ENCODE data around the gene TMEM184A.
"Not testable (repeated sequence)": the region's sequence is repeated elsewhere in the genome, so short reads cannot be mapped to it uniquely, and the experiment has no call there.

Gene TMEM184A

GRCh38 chr7:1586126-1586826 lies 30.3 kb upstream of the TMEM184A start:
- in situ Hi-C loops (cut with HindIII; ENCODE audit: low pct_unique_long_range_greater_than_20kb, low sequenced_read_pairs) = no loop called here
- TF ChIP-seq JUND (IDR thresholded peaks at IDR 0.05; ENCODE audit: low read depth) = no peak
- no peak for DNase-seq (ENCODE audit: low read depth in 1 of 2, low spot score in 1 of 2)

- no peak for DNase-seq (ENCODE audit: low read depth in 1 of 2, low spot score in 1 of 2)
- in situ Hi-C loops (cut with HindIII; ENCODE audit: low pct_unique_long_range_greater_than_20kb, low sequenced_read_pairs) = no loop called here
- no peak for TF ChIP-seq JUND (IDR thresholded peaks at IDR 0.05; ENCODE audit: low read depth)
Measured at GRCh38 chr7:1585142-1585981, 29.4 kb upstream of the TMEM184A start.

- in situ Hi-C loops (cut with HindIII; ENCODE audit: low pct_unique_long_range_greater_than_20kb, low sequenced_read_pairs) = no loop called here
- no peak for TF ChIP-seq JUND (IDR thresholded peaks at IDR 0.05; ENCODE audit: low read depth)
- no peak for DNase-seq (ENCODE audit: low read depth in 1 of 2, low spot score in 1 of 2)
Measured at GRCh38 chr7:1584700-1585099, 28.7 kb upstream of the TMEM184A start.

- DNase-seq (ENCODE audit: low read depth in 1 of 2, low spot score in 1 of 2); in situ Hi-C loops (cut with HindIII; ENCODE audit: low pct_unique_long_range_greater_than_20kb, low sequenced_read_pairs): not testable (repeated sequence)
Measured at GRCh38 chr7:1583241-1583930, 27.4 kb upstream of the TMEM184A start.

DNA sequence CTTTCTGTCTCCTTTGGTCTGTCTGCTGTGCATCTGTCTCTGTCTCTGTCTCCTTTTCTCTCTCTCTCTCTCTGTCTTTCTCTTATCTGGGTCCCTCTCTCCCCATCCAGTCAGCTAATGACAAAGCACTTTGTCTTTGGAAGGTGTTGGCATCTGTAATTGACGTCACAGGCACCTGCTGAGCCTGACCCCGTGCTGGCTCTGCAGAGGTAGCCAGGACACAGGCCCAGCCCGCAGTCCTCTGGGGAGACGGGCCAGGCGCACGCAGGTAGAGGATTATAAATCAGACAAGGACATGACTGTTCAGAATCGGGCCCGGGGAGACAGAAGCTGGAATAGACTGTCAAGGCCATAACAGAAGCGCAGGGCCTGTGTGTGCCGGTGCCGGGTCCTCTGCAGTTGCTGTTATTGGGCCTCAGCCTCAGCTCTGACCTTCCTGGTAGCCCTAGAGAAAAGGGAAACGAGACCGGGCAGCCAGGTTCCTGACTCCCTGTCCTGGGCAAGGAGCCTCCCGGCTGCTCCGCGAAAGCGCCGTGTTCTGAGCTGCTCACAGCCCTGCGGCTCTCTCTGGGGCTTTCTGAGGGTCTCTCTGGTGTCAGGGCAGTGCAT lies 24.5 kb upstream of the TMEM184A start:
- DNase-seq (ENCODE audit: low read depth in 1 of 2, low spot score in 1 of 2) = no peak
- in situ Hi-C loops (cut with HindIII; ENCODE audit: low pct_unique_long_range_greater_than_20kb, low sequenced_read_pairs) = no loop called here
- no peak for TF ChIP-seq JUND (IDR thresholded peaks at IDR 0.05; ENCODE audit: low read depth)

GRCh38 chr7:1579481-1580421 lies 23.7 kb upstream of the TMEM184A start:
- DNase-seq (ENCODE audit: low read depth in 1 of 2, low spot score in 1 of 2) = peak; percentile 78 to 81
- in situ Hi-C loops (cut with HindIII; ENCODE audit: low pct_unique_long_range_greater_than_20kb, low sequenced_read_pairs) = no loop called here
- no peak for TF ChIP-seq JUND (IDR thresholded peaks at IDR 0.05; ENCODE audit: low read depth)

GRCh38 chr7:1578513-1578912 lies 22.5 kb upstream of the TMEM184A start:
- in situ Hi-C loops (cut with HindIII; ENCODE audit: low pct_unique_long_range_greater_than_20kb, low sequenced_read_pairs) = no loop called here
- TF ChIP-seq JUND (IDR thresholded peaks at IDR 0.05; ENCODE audit: low read depth) = no peak
- DNase-seq (ENCODE audit: low read depth in 1 of 2, low spot score in 1 of 2) = no peak

GRCh38 chr7:1576521-1577253 lies 20.7 kb upstream of the TMEM184A start:
- in situ Hi-C loops (cut with HindIII; ENCODE audit: low pct_unique_long_range_greater_than_20kb, low sequenced_read_pairs) = no loop called here
- DNase-seq (ENCODE audit: low read depth in 1 of 2, low spot score in 1 of 2) = no peak

GRCh38 chr7:1575809-1576208 lies 19.8 kb upstream of the TMEM184A start:
- no peak for DNase-seq (ENCODE audit: low read depth in 1 of 2, low spot score in 1 of 2)
- in situ Hi-C loops (cut with HindIII; ENCODE audit: low pct_unique_long_range_greater_than_20kb, low sequenced_read_pairs) = no loop called here
- TF ChIP-seq JUND (IDR thresholded peaks at IDR 0.05; ENCODE audit: low read depth) = no peak

More at GRCh38 chr7:1576521-1577253, 20.7 kb upstream of the TMEM184A start:
- no peak for TF ChIP-seq JUND (IDR thresholded peaks at IDR 0.05; ENCODE audit: low read depth)

GRCh38 chr7:1572111-1572822 lies 16.3 kb upstream of the TMEM184A start:
- TF ChIP-seq JUND (IDR thresholded peaks at IDR 0.05; ENCODE audit: low read depth) = no peak
- DNase-seq (ENCODE audit: low read depth in 1 of 2, low spot score in 1 of 2) = no peak
- in situ Hi-C loops (cut with HindIII; ENCODE audit: low pct_unique_long_range_greater_than_20kb, low sequenced_read_pairs) = no loop called here

Data from T47D (cell line).